Esophagus (tissue), 2 donors: ENCODE measurements around the gene H2BK1. TPM values are rescaled to one million over a fixed set of nuclear protein-coding genes. Genes with fewer than 3 reads are reported as not detected.
A peak's percentile ranks its signal among the peaks of the same experiment; 100 is the strongest.

Experiments used
- H3K27ac ChIP-seq, 2 donors: one replicate each; pipeline ENCODE4 v1.5.1; 2013; ENCODE audit warnings: low read depth in 2 of 2, mild to moderate bottlenecking in 2 of 2, inconsistent platforms in 1 of 2, low read length in 1 of 2, moderate library complexity in 1 of 2
- H3K27me3 ChIP-seq, 2 donors: one replicate each; pipeline ENCODE4 v1.6.1; 2013; ENCODE audit warnings: low read length in 2 of 2, control low read depth in 1 of 2, mild to moderate bottlenecking in 1 of 2; ENCODE audit not compliant: insufficient read depth in 2 of 2, control insufficient read depth in 1 of 2
- H3K36me3 ChIP-seq, 2 donors: one replicate each; pipeline ENCODE4 v1.6.1; 2013; ENCODE audit warnings: low read length in 1 of 2; ENCODE audit not compliant: control insufficient read depth in 2 of 2, insufficient read depth in 2 of 2
- H3K4me1 ChIP-seq, 2 donors: one replicate each; pipeline ENCODE4 v1.6.1; 2013; ENCODE audit warnings: low read length in 1 of 2; ENCODE audit not compliant: control insufficient read depth in 2 of 2, insufficient read depth in 2 of 2
- H3K4me3 ChIP-seq, 2 donors: one replicate each; pipeline ENCODE4 v1.5.1; 2013; ENCODE audit warnings: low read length in 2 of 2, mild to moderate bottlenecking in 2 of 2, low read depth in 1 of 2, moderate library complexity in 1 of 2
- H3K9me3 ChIP-seq, 2 donors: one replicate each; pipeline ENCODE4 v1.6.1; 2013; ENCODE audit warnings: mild to moderate bottlenecking in 2 of 2, low read depth in 1 of 2, low read length in 1 of 2, moderate library complexity in 1 of 2; ENCODE audit not compliant: control insufficient read depth in 2 of 2, insufficient read depth in 1 of 2
- WGBS, 2 donors: extraction: QIAGEN DNeasy Blood & Tissue Kit; methylation state at CpG; one replicate each; pipeline ENCODE4 v1.1.7; 2013; 5-methylcytosine and 5-hydroxymethylcytosine counted together
- polyA plus RNA-seq, 2 donors: library from polyadenylated mRNA; stranded (reverse); fragments of 200-250 nt; gene quantifications; one replicate each; pipeline ENCODE4 v1.2.3, GENCODE V29; 2013
- donor health status: healthy with polysubstance abuse.
- donor health status: Bipolar disorder and iron deficiency.

The H2BK1 gene
- not detected for polyA plus RNA-seq

DNA sequence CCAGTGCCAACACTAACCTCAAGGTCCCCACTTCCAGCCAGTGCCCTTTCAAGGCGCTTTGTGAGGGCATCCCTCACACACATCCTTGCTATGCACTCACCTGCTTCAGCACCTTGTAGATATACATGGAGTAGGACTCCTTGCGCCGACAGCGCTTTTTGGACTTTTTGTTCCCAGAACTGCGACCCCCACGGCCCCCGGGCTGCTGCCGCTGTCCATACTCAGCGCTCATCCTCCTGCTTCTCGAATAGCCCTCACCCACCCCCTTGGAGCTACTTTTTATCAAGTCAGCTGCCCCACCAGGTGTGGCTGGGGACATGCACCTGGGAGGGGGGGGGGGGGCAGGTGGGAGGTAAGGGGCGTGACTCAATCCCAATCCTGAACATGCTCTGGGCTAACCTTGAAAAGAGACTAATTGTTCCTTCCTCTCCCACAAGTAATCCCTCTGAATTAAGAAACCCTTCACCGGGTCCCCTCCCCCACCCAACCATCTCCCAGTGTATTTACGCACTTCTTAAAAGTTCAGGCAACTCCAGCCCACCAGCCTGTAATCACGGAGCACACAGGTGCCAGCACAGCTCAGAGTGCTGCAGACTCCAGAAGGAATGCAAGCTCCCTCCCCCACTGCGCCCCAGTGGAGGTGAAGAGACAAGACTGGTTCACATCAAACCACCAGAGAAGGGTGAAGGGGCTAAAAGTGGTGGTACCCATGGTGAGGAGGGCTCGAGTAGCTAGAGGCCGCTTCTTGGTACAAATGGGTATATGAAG lies at the start of gene H2BK1:
TSS of gene H2BK1 (minus strand) at position 402 of the 768 bp plus-strand sequence. CDS start at position 232, 170 bp downstream.
- Histone ChIP-seq H3K4me1 (no peaks in the 10 kb centered on the region), H3K27ac (no peak within 1 kb of the TSS), H3K9me3 (no peaks in the 10 kb centered on the region), H3K36me3 (peaks cover 0 to 16% of the 10 kb centered on the region in 2 donors), H3K27me3 (peaks cover 0 to under 1% of the 10 kb centered on the region in 2 donors), H3K4me3 (no peak within 1 kb of the TSS)
- 74 to 84% methylated on average over 17 of the region's 17 CpGs for WGBS, 2 donors

DNA sequence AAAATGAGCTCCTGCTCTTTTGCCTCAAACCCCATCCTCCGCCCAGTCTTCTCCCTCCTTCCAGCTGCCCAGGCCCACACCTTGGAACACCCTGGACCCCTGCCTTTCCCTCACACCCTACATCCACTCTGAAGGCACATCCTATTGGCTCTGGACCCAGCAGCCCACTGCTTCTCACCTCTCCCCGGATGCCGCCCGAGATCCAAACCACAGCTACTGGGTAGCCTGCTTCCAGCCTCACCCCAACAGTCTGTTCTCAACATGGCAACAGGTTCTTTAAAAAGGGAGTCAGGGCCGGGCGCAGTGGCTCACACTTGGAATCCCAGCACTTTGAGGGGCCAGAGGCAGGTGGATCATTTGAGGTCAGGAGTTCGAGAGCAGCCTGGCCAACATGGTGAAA lies 47.7 kb upstream of the H2BK1 start:
- Histone ChIP-seq H3K27ac (no peak overlapping the region), H3K36me3 (no peaks in the 10 kb centered on the region), H3K9me3 (no peaks in the 10 kb centered on the region), H3K4me3 (no peak overlapping the region), H3K27me3 (no peaks in the 10 kb centered on the region), H3K4me1 (no peaks in the 10 kb centered on the region)
- WGBS, 2 donors: 90 to 93% methylated on average over 7 of the region's 7 CpGs

DNA sequence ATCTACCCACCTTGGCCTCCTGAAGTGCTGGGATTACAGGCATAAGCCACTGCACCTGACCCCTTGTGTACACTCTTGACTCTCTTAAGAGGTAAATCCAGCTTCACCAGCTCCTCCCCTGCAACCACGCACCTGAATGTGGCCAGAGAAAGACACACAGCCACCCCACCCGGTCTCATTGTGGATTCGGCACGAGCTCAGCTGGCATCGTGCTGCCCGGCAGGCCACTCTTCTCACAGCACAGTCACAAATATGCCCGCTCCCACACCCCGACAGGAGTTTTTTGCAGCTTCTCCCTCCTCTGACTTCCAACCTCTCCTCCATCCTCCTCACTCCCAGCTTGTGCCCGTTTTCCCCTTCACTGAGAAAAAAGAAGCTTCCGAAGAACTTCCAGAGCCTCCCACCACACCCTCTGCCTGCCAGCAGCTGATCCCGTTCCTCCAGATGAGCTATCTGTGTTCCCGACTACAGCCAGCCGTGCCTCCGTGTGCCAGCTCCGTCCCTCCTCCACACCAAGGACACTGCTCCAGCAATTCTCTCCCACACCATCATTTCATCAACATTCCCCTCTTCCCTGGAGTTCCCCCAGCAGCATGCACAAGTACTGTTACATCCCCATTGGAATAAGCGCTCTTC lies 46.2 kb upstream of the H2BK1 start:
- H3K27me3 ChIP-seq: no peaks in the 10 kb centered on the region
- H3K9me3 ChIP-seq: no peaks in the 10 kb centered on the region
- peaks cover 0 to 2% of the 10 kb centered on the region in 2 donors for H3K4me1 ChIP-seq
- no peak overlapping the region for H3K27ac ChIP-seq
- no peak overlapping the region for H3K4me3 ChIP-seq
- WGBS, 2 donors: 57 to 65% methylated on average over 16 of the region's 16 CpGs
- no peaks in the 10 kb centered on the region for H3K36me3 ChIP-seq

DNA sequence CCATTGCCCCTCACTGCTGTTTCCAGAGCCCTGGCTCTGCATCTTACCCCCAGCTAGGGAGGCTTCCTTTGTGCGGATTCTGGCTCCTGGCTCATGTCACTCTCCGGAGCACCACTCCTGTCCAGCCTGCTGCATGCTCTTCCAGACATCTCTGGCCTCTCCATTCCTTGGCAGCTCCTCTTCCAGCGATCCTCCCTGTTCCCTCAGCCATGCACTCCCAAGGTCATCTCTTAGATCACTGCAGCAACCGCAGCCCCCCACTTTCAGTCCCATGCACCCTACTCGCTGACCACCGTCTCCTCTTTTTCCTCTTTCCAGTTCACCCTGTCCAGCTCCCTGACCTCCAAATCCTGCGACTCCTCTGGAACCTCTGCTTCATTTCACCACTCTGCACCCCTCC lies 45.1 kb upstream of the H2BK1 start:
- Histone ChIP-seq H3K36me3 (no peaks in the 10 kb centered on the region), H3K27me3 (no peaks in the 10 kb centered on the region), H3K4me1 (peaks cover 2% of the 10 kb centered on the region in 2 donors), H3K9me3 (no peaks in the 10 kb centered on the region), H3K4me3 (no peak overlapping the region), H3K27ac (no peak overlapping the region)
- WGBS, 2 donors: 71 to 76% methylated on average over 7 of the region's 7 CpGs

DNA sequence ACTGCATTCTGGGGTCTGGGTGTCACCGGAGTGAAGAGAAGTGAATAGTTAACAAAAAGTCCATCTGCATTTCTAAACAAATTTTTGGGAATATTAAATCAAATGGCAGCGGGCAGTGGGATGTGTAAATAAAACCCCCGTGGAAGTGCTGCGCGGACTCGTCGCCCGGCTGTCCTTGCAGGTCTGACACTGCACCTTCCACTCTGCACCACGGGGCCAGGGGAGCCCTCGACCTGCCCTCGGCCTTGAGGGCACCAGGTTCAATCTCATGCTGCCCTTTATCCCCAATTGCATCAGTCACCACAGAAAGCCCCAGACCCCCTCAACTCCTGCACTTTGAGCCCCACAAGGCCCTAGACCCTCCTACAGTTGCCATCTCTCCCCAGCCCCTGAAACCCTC lies 44.6 kb upstream of the H2BK1 start:
- Histone ChIP-seq H3K27ac (no peak overlapping the region), H3K27me3 (no peaks in the 10 kb centered on the region), H3K4me3 (no peak overlapping the region), H3K9me3 (no peaks in the 10 kb centered on the region), H3K36me3 (no peaks in the 10 kb centered on the region), H3K4me1 (peaks cover 2% of the 10 kb centered on the region in 2 donors)
- 84% methylated on average over 11 of the region's 11 CpGs for WGBS, 2 donors

DNA sequence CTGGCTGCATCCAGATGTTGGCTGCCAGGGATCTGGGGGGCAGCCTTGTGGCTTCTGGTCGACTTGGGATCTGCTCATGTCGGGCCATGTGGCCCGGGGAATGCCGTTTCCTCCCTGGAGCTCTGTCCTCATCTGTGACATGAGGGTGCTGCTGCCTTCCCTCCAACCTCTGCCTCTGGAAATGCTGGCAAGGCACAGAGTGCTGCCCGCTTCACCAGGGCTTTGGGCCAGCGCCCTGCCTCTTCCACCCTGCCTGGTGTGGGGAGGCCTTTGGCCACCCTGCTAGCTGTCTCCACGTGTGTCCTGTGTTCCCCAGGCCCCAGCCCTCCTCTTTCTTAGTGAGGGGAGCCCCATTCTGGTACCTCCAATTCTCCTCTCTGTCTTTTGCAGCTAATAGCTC lies 44.0 kb upstream of the H2BK1 start:
- no peaks in the 10 kb centered on the region for H3K36me3 ChIP-seq
- WGBS, 2 donors: 64 to 72% methylated on average over 7 of the region's 7 CpGs
- no peak overlapping the region for H3K4me3 ChIP-seq
- H3K4me1 ChIP-seq: peaks cover 2 to 3% of the 10 kb centered on the region in 2 donors
- H3K27me3 ChIP-seq: no peaks in the 10 kb centered on the region
- no peak overlapping the region for H3K27ac ChIP-seq
- no peaks in the 10 kb centered on the region for H3K9me3 ChIP-seq

DNA sequence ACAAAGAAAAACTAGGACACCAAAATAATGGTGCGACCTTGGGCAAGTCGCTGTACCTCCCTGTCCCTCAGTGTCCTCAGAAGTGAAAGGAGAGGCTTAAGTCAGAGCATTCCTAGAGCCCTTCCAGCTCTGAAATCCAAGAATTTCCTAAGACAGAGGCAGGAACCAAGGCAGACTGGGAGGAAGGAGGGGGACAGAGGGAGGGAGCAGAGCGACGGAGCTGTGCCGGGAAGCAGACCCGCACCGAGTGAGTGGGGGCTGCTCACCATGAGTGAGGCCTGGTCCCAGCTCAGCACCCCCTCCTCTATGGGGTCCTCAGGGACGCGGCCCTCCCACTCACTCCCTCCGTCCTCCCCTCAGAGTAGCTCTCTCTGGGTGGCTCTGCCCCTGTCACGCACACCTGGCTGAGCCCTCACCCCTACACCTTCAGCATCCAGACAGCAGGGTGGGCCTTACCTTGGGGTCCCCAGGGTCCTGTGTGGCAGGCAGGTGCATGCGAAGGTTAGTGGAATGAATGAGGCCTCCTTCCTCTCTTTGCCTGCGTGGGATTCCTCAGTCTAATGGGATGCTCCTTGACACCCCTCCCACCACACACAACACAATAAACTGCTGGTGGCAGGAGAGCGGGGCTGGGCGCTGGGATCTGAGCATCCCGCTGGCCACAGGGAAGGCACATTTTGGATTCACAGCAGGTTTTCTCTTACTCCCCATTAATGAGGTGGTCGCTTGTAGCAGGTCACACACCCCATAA lies 42.8 kb upstream of the H2BK1 start:
- peaks cover 2 to 7% of the 10 kb centered on the region in 2 donors for H3K4me1 ChIP-seq
- no peaks in the 10 kb centered on the region for H3K9me3 ChIP-seq
- no peaks in the 10 kb centered on the region for H3K27me3 ChIP-seq
- H3K4me3 ChIP-seq: no peak overlapping the region
- H3K36me3 ChIP-seq: no peaks in the 10 kb centered on the region
- 68 to 73% methylated on average over 17 of the region's 17 CpGs for WGBS, 2 donors
- H3K27ac ChIP-seq: peak overlapping the region in 1 of 2 donors; percentile 74

DNA sequence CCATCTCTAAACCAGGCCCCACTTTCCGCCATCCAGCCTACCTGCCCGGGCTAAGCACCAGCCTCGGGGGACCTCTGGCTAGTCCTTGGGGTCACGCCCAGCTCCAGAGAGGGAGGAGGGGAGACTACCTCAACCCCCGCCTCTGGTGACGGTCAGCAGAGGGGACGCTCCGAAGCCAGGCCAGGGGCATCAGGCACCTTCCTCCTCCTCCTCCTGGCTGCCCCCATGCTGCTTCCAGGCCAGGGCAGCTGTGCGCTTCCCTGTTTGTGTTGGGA lies 42.2 kb upstream of the H2BK1 start:
- Histone ChIP-seq H3K36me3 (no peaks in the 10 kb centered on the region), H3K27me3 (no peaks in the 10 kb centered on the region), H3K9me3 (no peaks in the 10 kb centered on the region), H3K27ac (peak overlapping the region; percentile 74 to 76), H3K4me3 (peak overlapping the region; percentile 42 to 49), H3K4me1 (peaks cover 2 to 10% of the 10 kb centered on the region in 2 donors)
- 28 to 46% methylated on average over 6 to 9 of the region's 9 CpGs for WGBS, 2 donors

DNA sequence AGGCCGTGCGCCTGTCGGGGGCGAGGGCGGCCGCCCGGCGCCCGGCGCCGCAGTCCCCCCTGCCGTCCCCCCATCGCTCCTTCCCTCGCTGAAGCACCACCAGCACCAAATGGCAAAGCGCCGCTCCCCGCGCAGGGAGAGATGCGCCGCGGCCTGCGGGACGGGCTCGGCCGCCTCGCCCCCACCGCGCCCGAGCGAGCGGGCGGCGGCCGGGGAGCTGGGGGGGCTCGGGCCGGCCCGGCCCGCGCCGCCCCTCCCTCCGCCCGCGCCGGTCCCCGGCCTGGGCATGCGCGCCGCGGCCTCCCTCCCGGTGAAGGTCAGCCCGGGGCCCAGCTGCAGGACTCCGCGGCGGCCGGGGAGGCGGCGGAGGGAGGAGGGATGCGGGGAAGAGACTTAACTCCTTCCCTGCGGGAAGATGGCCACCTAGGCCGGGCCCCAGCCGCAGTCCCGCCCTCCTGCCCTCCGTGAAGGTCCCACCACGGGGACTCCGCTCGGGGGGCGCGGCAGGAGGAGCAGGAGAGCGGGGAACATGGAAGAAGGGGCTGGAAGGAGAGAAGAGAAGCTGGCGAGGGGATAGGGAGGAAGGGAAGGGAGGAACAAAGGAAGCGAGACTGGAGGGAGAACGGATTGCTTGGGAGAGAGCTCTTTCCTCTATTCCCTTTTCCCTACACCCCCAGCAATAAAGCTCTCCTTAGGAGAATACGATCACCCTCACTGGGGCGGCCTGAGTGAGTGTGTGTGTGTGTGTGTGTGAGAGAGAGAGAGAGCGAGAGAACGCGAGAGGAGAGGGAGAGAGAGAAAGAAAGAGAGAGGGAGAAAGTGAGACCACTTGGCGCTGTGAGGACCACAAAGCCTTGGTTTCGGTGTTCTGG lies 41.6 kb upstream of the H2BK1 start:
- Histone ChIP-seq H3K9me3 (no peaks in the 10 kb centered on the region), H3K4me1 (peaks cover 2 to 13% of the 10 kb centered on the region in 2 donors), H3K27me3 (no peaks in the 10 kb centered on the region), H3K27ac (peak overlapping the region; percentile 74 to 76), H3K4me3 (peak overlapping the region; percentile 42 to 49), H3K36me3 (no peaks in the 10 kb centered on the region)
- 3 to 4% methylated on average over 49 to 79 of the region's 79 CpGs for WGBS, 2 donors
